Hematopoietic multipotent progenitor cell treated with erythropoietin and hydrocortisone succinate and interleukin-3 and kit ligand, for 8 days (in vitro differentiated cells): ENCODE measurements around the gene ZFYVE1.
"Not testable (repeated sequence)": the region's sequence is repeated elsewhere in the genome, so short reads cannot be mapped to it uniquely, and the experiment has no call there.

Experiments
- DNase-seq: peaks from one replicate; pipeline ENCODE4 v3.0.0-alpha.2; 2015

Gene ZFYVE1

GRCh38 chr14:72956741-72957140 is 70.2 kb downstream of the ZFYVE1 start:
- DNase-seq: not testable (repeated sequence)

GRCh38 chr14:72952171-72952570 is 74.7 kb downstream of the ZFYVE1 start:
- DNase-seq: no peak

GRCh38 chr14:72948481-72949138 is 78.3 kb downstream of the ZFYVE1 start:
- peak; percentile 60 for DNase-seq

GRCh38 chr14:72947366-72948160 is 79.3 kb downstream of the ZFYVE1 start:
- DNase-seq: no peak

GRCh38 chr14:72946491-72946890 is 80.4 kb downstream of the ZFYVE1 start:
- DNase-seq: no peak

- DNase-seq: no peak
Observed at GRCh38 chr14:72945356-72946027, 81.4 kb downstream of the ZFYVE1 start.

- no peak for DNase-seq
Observed at GRCh38 chr14:72943876-72944430, 83.0 kb downstream of the ZFYVE1 start.

- no peak for DNase-seq
Observed at GRCh38 chr14:72942934-72943333, 84.0 kb downstream of the ZFYVE1 start.

- no peak for DNase-seq
Observed at GRCh38 chr14:72941286-72941985, 85.5 kb downstream of the ZFYVE1 start.

- DNase-seq: no peak
Observed at GRCh38 chr14:72939630-72940029, 87.3 kb downstream of the ZFYVE1 start.

- no peak for DNase-seq
Observed at GRCh38 chr14:72932893-72933292, 94.0 kb downstream of the ZFYVE1 start.

- no peak for DNase-seq
Observed at GRCh38 chr14:72929316-72930080, 97.4 kb downstream of the ZFYVE1 start.

- DNase-seq: no peak
Observed at GRCh38 chr14:72928872-72929271, 98.0 kb downstream of the ZFYVE1 start.

- peak; percentile 99 for DNase-seq
Observed at GRCh38 chr14:72926292-72927028, 100.4 kb downstream of the ZFYVE1 start, which contains the start of gene DCAF4. DCAF4 (plus strand) TSS chr14:72926464; CDS start chr14:72937979, 11,515 bp downstream.

- DNase-seq: no peak
Observed at GRCh38 chr14:72925815-72926291, 101.1 kb downstream of the ZFYVE1 start.

GRCh38 chr14:72925171-72925759 is 101.6 kb downstream of the ZFYVE1 start:
- no peak for DNase-seq

- peak; percentile 56 for DNase-seq
Observed at GRCh38 chr14:72924337-72924736, 102.6 kb downstream of the ZFYVE1 start.

GRCh38 chr14:72921396-72921795 is 105.5 kb downstream of the ZFYVE1 start:
- no peak for DNase-seq

- DNase-seq: no peak
Observed at GRCh38 chr14:72920008-72920407, 106.9 kb downstream of the ZFYVE1 start.
